ENCODE data around the gene RAB28.

- TF ChIP-seq POLR2A (IDR thresholded peaks at IDR 0.05) (no peak), CTCF (IDR thresholded peaks at IDR 0.05 in 4 of 5, conservative IDR thresholded peaks at IDR 0.05 in 1 of 5) (no peak)
Observed at GRCh38 chr4:13409324-13409723, 74.8 kb downstream of the RAB28 start.

Measured in gastrocnemius medialis (tissue), 4 donors.